AG08396 (cell line): ENCODE measurements around the gene AARS1.
A peak's percentile ranks its signal among the peaks of the same experiment; 100 is the strongest.
"Not testable (repeated sequence)": the region's sequence is repeated elsewhere in the genome, so short reads cannot be mapped to it uniquely, and the experiment has no call there.

Experiments used
- DNase-seq: peaks from one replicate; pipeline ENCODE4 v3.0.0; 2012; ENCODE audit warnings: low spot score, mixed read lengths

Gene AARS1

GRCh38 chr16:70271696-70272095, 17.6 kb downstream of the AARS1 start:
- no peak for DNase-seq

GRCh38 chr16:70270176-70270575, 19.1 kb downstream of the AARS1 start:
- DNase-seq, result no peak

GRCh38 chr16:70269471-70269870, 19.8 kb downstream of the AARS1 start:
- DNase-seq, result no peak

GRCh38 chr16:70267922-70268321, 21.4 kb downstream of the AARS1 start:
- DNase-seq, result not testable (repeated sequence)

GRCh38 chr16:70267516-70267915, 21.8 kb downstream of the AARS1 start:
- peak; percentile 55 for DNase-seq

GRCh38 chr16:70259903-70260302, 29.4 kb downstream of the AARS1 start:
- DNase-seq, result not testable (repeated sequence)

- DNase-seq, result no peak
Measured at GRCh38 chr16:70258946-70259345, 30.4 kb downstream of the AARS1 start.

GRCh38 chr16:70258065-70258464, 31.2 kb downstream of the AARS1 start:
- no peak for DNase-seq

- no peak for DNase-seq
Measured at GRCh38 chr16:70257391-70257790, 31.9 kb downstream of the AARS1 start.

GRCh38 chr16:70255574-70255973, 33.7 kb downstream of the AARS1 start:
- no peak for DNase-seq

- no peak for DNase-seq
Measured at GRCh38 chr16:70254965-70255286, 34.4 kb downstream of the AARS1 start.

- no peak for DNase-seq
Measured at GRCh38 chr16:70254180-70254964, 34.9 kb downstream of the AARS1 start.

- peak; percentile 57 for DNase-seq
Measured at GRCh38 chr16:70253291-70254106, 35.8 kb downstream of the AARS1 start.

GRCh38 chr16:70252355-70252988, 36.8 kb downstream of the AARS1 start:
- DNase-seq, result no peak

- peak; percentile 96 for DNase-seq
Measured at GRCh38 chr16:70251629-70252354, 37.5 kb downstream of the AARS1 start, which contains the start of gene EXOSC6. Gene EXOSC6, minus strand, starts transcription at chr16:70251940. Its CDS starts 40 bp downstream, at chr16:70251900.

GRCh38 chr16:70250748-70251628, 38.3 kb downstream of the AARS1 start:
- DNase-seq, result peak; percentile 79

- DNase-seq, result not testable (repeated sequence)
Measured at GRCh38 chr16:70249697-70250096, 39.6 kb downstream of the AARS1 start.

- DNase-seq, result not testable (repeated sequence)
Measured at GRCh38 chr16:70238773-70239172, 50.5 kb downstream of the AARS1 start.

- not testable (repeated sequence) for DNase-seq
Measured at GRCh38 chr16:70231831-70232230, 57.5 kb downstream of the AARS1 start.

- DNase-seq, result not testable (repeated sequence)
Measured at GRCh38 chr16:70226024-70226423, 63.3 kb downstream of the AARS1 start.

GRCh38 chr16:70225430-70225829, 63.9 kb downstream of the AARS1 start:
- DNase-seq, result not testable (repeated sequence)
